HFF-Myc (cell line): ENCODE data around the gene MAP3K20.
"Not testable (repeated sequence)": the region's sequence is repeated elsewhere in the genome, so short reads cannot be mapped to it uniquely, and the experiment has no call there.

Experiments
- DNase-seq: peaks from one replicate; pipeline ENCODE4 v3.0.0-alpha.2; 2011; ENCODE audit warnings: low read depth; ENCODE audit errors: extremely low read depth
- H3K4me3 ChIP-seq: replicated peaks from 2 replicates; pipeline ENCODE4 v1.5.1; 2011; ENCODE audit warnings: low read depth, mild to moderate bottlenecking, control low read depth, low read length
- TF ChIP-seq, protein P1 (sequence below): IDR thresholded peaks from 2 replicates; pipeline ENCODE4 v1.5.1; 2012; ENCODE audit warnings: mild to moderate bottlenecking, low read depth, low read length, control low read depth; ENCODE audit errors: missing control alignments

Gene MAP3K20

DNA sequence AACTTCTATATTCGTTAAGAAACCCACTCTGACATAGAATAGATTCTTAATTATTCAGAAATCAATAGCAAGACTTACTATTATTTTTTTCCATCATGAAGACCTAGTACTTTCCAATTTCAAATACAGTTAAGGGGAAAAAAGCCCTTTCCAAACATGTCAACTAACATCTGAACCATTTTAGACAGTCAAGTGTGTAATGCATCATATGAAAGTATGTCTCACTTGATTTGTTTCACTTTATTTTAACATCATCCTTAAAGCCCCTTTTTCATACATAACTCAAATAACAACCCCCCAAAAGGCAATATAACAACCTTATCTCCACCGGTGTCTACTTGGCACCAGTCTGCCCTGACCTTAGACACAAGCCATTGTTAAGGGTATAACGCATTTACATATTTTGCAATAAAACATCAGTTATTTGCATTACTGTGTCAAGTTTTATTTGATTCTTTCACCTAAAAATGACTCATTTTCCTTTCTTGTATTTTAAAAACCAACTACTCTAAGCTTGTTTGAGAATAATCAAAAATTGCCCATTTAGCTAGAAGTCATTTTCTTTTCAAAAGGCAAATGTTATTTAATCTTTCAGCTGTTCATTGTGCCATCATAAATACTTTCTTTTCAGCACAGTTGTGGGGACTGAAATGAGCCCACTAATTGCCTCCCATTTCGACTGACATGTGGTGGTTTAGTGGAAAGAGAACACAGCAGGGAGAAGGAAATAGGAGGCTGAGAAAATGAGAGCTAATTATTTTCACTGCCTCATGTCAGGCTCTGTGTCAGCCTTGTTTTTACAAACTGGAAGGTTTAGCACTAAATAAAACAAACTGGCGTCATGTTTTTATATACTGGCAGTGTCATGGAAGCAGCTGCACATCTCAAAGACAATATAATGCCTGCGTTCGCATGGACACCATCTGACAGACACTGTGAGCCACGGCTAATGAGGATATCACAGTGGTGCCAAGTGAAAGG lies 174.3 kb downstream of the MAP3K20 start:
- no peak for DNase-seq
- no peak overlapping the region for H3K4me3 ChIP-seq
- TF ChIP-seq, protein P1, sequence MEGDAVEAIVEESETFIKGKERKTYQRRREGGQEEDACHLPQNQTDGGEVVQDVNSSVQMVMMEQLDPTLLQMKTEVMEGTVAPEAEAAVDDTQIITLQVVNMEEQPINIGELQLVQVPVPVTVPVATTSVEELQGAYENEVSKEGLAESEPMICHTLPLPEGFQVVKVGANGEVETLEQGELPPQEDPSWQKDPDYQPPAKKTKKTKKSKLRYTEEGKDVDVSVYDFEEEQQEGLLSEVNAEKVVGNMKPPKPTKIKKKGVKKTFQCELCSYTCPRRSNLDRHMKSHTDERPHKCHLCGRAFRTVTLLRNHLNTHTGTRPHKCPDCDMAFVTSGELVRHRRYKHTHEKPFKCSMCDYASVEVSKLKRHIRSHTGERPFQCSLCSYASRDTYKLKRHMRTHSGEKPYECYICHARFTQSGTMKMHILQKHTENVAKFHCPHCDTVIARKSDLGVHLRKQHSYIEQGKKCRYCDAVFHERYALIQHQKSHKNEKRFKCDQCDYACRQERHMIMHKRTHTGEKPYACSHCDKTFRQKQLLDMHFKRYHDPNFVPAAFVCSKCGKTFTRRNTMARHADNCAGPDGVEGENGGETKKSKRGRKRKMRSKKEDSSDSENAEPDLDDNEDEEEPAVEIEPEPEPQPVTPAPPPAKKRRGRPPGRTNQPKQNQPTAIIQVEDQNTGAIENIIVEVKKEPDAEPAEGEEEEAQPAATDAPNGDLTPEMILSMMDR = no peak

DNA sequence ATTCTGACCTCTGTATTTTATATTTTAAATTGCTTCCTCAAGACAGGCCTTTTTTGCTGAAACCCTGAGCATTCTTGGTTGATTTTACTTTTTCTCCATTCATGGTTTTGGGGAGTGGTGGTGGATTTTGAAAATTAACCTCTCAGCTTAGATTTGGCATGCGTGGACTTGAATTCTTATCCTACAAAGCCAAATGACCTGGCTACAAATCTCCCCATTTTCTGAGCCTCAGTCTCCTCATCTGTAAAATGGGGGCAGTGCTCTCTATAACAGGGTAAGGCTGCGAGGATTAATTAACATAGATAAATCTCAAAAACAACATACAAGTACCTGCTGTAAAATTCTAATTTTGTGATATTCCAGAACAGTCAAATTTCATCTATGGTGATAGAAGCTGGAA lies 175.6 kb downstream of the MAP3K20 start:
- no peak for DNase-seq
- TF ChIP-seq, protein P1 = no peak
- no peak overlapping the region for H3K4me3 ChIP-seq

DNA sequence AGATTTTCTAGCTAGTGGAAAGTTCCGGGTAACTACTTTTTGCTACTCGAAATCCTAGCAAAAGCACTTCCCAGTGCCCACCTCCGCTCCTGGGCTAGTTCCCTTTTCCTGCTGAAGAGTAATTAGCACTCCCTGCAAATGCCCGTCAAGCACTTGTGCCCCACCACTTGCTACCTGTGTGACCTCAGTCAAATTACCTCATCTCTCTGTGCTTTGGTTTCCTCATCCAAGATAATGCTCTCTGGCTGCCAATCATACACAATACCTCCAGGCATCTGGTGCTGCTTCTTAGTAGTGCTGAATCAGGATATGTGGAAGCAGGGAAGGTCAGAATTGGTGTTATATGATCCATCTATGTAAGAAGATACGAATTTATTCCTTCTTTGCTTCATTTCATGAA lies 176.9 kb downstream of the MAP3K20 start:
- no peak for DNase-seq
- H3K4me3 ChIP-seq = no peak overlapping the region
- TF ChIP-seq, protein P1 = no peak

DNA sequence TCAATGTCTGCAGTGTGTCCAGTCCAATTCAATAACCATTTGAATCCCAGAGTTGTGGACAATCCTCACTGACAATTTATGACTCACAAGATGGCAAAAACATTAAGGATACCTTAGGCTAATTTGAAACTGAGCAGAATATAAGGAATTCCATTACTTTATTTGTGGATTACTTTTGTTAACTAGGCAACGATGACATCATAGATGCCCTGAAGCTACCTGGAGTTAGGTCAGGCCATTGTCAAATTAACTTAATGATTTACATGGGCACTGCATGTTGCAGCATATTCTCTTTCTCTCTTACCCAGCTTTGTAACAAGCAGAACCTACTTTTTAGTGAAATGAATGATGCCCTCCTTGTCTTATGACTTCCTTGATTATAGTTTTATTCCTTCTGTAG lies 179.0 kb downstream of the MAP3K20 start:
- DNase-seq = no peak
- no peak overlapping the region for H3K4me3 ChIP-seq
- TF ChIP-seq, protein P1 = no peak

DNA sequence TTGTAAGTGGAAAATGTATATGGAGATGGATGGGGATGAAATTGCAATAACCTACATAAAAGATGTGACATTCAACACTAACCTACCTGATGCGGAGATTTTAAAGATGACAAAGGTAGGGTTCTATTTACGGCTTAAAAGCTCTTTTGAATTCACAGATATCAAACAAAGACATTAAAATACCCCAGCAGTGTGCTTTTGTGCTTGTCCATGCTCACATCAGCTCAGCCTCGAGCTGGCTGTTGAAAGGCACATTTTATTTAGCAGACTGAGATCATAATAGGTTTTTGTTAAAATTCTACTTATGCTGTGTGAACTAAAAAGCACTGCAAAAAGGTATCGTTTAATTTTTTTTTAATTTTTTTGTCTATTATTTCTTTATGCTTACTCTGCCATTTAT lies 183.1 kb downstream of the MAP3K20 start:
- TF ChIP-seq, protein P1 = no peak
- DNase-seq = no peak
- H3K4me3 ChIP-seq = no peak overlapping the region

DNA sequence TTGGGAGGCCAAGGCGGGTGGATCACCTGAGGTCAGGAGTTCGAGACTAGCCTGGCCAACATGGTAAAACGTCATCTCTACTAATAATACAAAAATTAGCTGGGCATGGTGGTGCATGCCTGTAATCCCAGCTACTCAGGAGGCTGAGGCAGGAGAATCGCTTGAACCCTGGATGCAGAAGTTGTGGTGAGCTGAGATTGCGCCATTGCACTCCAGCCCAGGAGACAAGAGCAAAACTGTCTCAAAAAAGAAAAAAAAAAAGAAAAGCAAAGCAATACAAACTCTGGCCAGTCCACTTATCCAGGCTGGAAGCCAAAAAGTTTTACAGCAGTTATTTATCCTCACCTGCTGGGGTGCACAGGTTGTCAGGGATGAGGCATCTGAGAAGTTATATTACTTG lies 186.7 kb downstream of the MAP3K20 start:
- not testable (repeated sequence) for H3K4me3 ChIP-seq, DNase-seq

DNA sequence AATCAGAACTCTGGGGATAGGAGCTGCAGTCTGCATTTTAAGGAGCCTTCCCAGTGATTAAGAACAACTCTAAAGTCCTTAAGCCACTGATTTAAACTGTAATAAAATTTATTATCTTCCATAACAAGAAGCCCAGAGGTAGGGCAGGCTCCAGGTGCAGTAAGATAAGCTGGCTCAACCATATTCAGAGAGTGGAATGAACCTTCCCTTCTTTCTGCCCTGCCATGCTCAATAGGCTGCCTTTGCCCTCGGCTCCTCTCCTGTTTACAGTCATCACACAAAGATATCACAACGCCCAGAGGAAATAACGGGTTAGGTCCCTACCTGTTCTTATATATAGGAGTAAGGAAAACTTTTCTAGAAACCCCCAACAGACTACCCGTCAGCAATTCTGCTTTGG lies 188.5 kb downstream of the MAP3K20 start:
- H3K4me3 ChIP-seq = no peak overlapping the region
- TF ChIP-seq, protein P1 = no peak

More for the DNA sequence above, 188.5 kb downstream of the MAP3K20 start:
- no peak for DNase-seq
